Stomach (tissue), 4 donors: ENCODE measurements around the gene SOX30.

Experiments used
- CTCF ChIP-seq, 7 experiments: fragments of 450-650 bp in 4 of 7; fragments of 200-600 bp in 3 of 7; sonication (generic) in 3 of 7; IDR thresholded peaks; one replicate each; pipeline ENCODE4 v1.5.1; 2016 to 2019; ENCODE audit warnings: antibody characterized with exemption in 7 of 7, control low read depth in 2 of 7, mild to moderate bottlenecking in 1 of 7
- EP300 ChIP-seq: sonication (generic); formaldehyde crosslinking; IDR thresholded peaks from one replicate; pipeline ENCODE4 v1.6.1; 2017; ENCODE audit warnings: antibody characterized with exemption
- POLR2A ChIP-seq, 4 donors: fragments of 450-650 bp; IDR thresholded peaks; one replicate each; pipeline ENCODE4 v1.6.1; 2016; ENCODE audit warnings: antibody characterized with exemption in 4 of 4, control low read depth in 2 of 4, mild to moderate bottlenecking in 1 of 4, moderate library complexity in 1 of 4

- TF ChIP-seq CTCF (IDR thresholded peaks at IDR 0.05) (no peak), POLR2A (IDR thresholded peaks at IDR 0.05) (no peak), EP300 (no peak)
These were observed 58.0 kb downstream of the SOX30 start for GRCh38 chr5:157594257-157594656.
